Activated CD4-positive, alpha-beta T cell treated with anti-CD3 and anti-CD28 coated beads, Interleukin-2, amount 50 U/mL, for 1 hour (primary cell): ENCODE results near the gene EIF5AL1.
"Not testable (repeated sequence)": the region's sequence is repeated elsewhere in the genome, so short reads cannot be mapped to it uniquely, and the experiment has no call there.

Experiments
- DNase-seq: peaks from one replicate; pipeline ENCODE4 v3.0.0-alpha.2; 2020

Gene EIF5AL1

GRCh38 chr10:79488336-79488735 is 24.0 kb upstream of the EIF5AL1 start:
- no peak for DNase-seq

- DNase-seq, result no peak
Observed at GRCh38 chr10:79488870-79489269, 23.5 kb upstream of the EIF5AL1 start.

GRCh38 chr10:79490400-79491142 is 21.8 kb upstream of the EIF5AL1 start:
- DNase-seq, result no peak

GRCh38 chr10:79491143-79491835 is 21.0 kb upstream of the EIF5AL1 start:
- no peak for DNase-seq

GRCh38 chr10:79492256-79492655 is 20.1 kb upstream of the EIF5AL1 start:
- no peak for DNase-seq

GRCh38 chr10:79492839-79493238 is 19.5 kb upstream of the EIF5AL1 start:
- no peak for DNase-seq

- DNase-seq, result no peak
Observed at GRCh38 chr10:79493806-79494205, 18.5 kb upstream of the EIF5AL1 start.

- DNase-seq, result no peak
Observed at GRCh38 chr10:79494871-79495705, 17.2 kb upstream of the EIF5AL1 start.

GRCh38 chr10:79495791-79496190 is 16.5 kb upstream of the EIF5AL1 start:
- DNase-seq, result no peak

GRCh38 chr10:79496896-79497295 is 15.4 kb upstream of the EIF5AL1 start:
- no peak for DNase-seq

- no peak for DNase-seq
Observed at GRCh38 chr10:79498291-79498829, 14.0 kb upstream of the EIF5AL1 start.

GRCh38 chr10:79502561-79503309 is 9.6 kb upstream of the EIF5AL1 start:
- DNase-seq, result no peak

- DNase-seq, result not testable (repeated sequence)
Observed at GRCh38 chr10:79503787-79504186, 8.5 kb upstream of the EIF5AL1 start.

- DNase-seq, result not testable (repeated sequence)
Observed at GRCh38 chr10:79504483-79504882, 7.8 kb upstream of the EIF5AL1 start.

- DNase-seq, result not testable (repeated sequence)
Observed at GRCh38 chr10:79505328-79505727, 7.0 kb upstream of the EIF5AL1 start.

- no peak for DNase-seq
Observed at GRCh38 chr10:79505829-79506228, 6.5 kb upstream of the EIF5AL1 start.

- no peak for DNase-seq
Observed at GRCh38 chr10:79507440-79508167, 4.7 kb upstream of the EIF5AL1 start.

- DNase-seq, result not testable (repeated sequence)
Observed at GRCh38 chr10:79508245-79508644, 4.1 kb upstream of the EIF5AL1 start.

- not testable (repeated sequence) for DNase-seq
Observed at GRCh38 chr10:79509306-79509933, 2.9 kb upstream of the EIF5AL1 start.

GRCh38 chr10:79509934-79510508 is 2.3 kb upstream of the EIF5AL1 start:
- DNase-seq, result not testable (repeated sequence)
